IPS-18c (cell line): ENCODE results near the gene MRPL39.

Experiments used
- H3K4me3 ChIP-seq: 2 replicates; pipeline ENCODE4 v1.7.0; 2013; ENCODE audit warnings: low read depth, mild to moderate bottlenecking, low read length, moderate library complexity; ENCODE audit not compliant: insufficient read depth
- H3K9me3 ChIP-seq: one replicate; pipeline ENCODE4 v1.6.1; 2013; ENCODE audit warnings: mild to moderate bottlenecking, low read length, moderate library complexity; ENCODE audit not compliant: control insufficient read depth, insufficient read depth

MRPL39 gene

GRCh38 chr21:25607151-25608043 is at the start of gene MRPL39:
Gene MRPL39, minus strand, starts transcription at chr21:25607481. Its CDS starts 6 bp downstream, at chr21:25607475.
- Histone ChIP-seq H3K9me3 (no peaks in the 10 kb centered on the region), H3K4me3 (peak within 1 kb of the TSS; percentile 88)

- Histone ChIP-seq H3K9me3 (no peaks in the 10 kb centered on the region), H3K4me3 (no peak overlapping the region)
Observed at GRCh38 chr21:25656412-25656811, 49.1 kb upstream of the MRPL39 start.

GRCh38 chr21:25649146-25649545 is 41.9 kb upstream of the MRPL39 start:
- Histone ChIP-seq H3K4me3 (no peak overlapping the region), H3K9me3 (no peaks in the 10 kb centered on the region)

- Histone ChIP-seq H3K9me3 (no peaks in the 10 kb centered on the region), H3K4me3 (no peak overlapping the region)
Observed at GRCh38 chr21:25647647-25648046, 40.4 kb upstream of the MRPL39 start.

DNA sequence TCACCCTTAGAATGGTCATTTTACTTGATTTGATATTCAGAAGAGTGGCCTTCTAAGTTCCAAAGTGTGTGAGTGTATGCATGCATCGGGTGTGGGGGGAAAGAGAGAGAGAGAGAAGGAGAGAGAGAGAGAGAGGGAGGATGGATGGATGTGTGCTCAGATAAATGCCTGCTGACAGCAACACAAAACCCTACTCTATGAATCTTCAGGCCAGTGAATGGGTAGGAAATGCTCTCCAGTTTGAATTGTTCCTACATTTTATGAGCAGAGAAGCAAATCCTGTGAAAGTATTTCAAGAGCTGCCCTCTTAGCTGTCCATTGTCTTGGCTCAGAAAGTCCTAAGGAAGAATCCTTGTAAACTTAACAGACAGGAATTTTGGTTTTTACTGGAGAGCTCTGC is 39.2 kb upstream of the MRPL39 start:
- Histone ChIP-seq H3K9me3 (no peaks in the 10 kb centered on the region), H3K4me3 (no peak overlapping the region)

- Histone ChIP-seq H3K9me3 (no peaks in the 10 kb centered on the region), H3K4me3 (no peak overlapping the region)
Observed at GRCh38 chr21:25643486-25643885, 36.2 kb upstream of the MRPL39 start.

- Histone ChIP-seq H3K9me3 (no peaks in the 10 kb centered on the region), H3K4me3 (no peak overlapping the region; the same call in 1 of the 2 replicates)
Observed at GRCh38 chr21:25640943-25641292, 33.6 kb upstream of the MRPL39 start.

GRCh38 chr21:25640202-25640942 is 33.1 kb upstream of the MRPL39 start:
- peak overlapping the region; percentile 68 for H3K4me3 ChIP-seq
- no peaks in the 10 kb centered on the region for H3K9me3 ChIP-seq

DNA sequence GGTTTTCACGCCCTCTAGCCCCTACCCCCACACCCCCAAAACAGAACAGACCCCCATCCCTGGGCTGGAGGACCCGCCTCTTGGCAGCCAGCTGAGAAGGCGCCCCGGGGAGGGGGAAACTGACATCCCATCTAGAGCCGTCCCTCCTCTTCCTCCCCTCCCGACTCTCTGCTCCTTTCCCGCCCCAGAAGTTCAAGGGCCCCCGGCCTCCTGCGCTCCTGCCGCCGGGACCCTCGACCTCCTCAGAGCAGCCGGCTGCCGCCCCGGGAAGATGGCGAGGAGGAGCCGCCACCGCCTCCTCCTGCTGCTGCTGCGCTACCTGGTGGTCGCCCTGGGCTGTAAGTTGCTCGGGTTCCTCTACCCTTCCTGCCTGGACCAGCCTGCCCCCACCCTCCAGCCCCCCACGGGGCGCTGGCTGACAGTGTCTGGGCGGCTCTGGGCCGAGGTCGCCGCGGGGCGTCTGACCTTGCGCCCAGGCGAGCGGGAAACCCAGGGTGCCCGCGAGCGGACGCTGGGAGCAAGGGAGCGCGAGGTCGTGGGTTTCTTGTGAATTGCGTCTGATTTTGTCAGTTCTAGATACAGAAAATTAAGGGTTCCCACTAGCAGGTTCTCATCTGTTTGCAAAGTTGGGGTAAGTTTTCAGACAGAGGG is 32.4 kb upstream of the MRPL39 start:
- Histone ChIP-seq H3K9me3 (no peaks in the 10 kb centered on the region), H3K4me3 (peak overlapping the region; percentile 68)

DNA sequence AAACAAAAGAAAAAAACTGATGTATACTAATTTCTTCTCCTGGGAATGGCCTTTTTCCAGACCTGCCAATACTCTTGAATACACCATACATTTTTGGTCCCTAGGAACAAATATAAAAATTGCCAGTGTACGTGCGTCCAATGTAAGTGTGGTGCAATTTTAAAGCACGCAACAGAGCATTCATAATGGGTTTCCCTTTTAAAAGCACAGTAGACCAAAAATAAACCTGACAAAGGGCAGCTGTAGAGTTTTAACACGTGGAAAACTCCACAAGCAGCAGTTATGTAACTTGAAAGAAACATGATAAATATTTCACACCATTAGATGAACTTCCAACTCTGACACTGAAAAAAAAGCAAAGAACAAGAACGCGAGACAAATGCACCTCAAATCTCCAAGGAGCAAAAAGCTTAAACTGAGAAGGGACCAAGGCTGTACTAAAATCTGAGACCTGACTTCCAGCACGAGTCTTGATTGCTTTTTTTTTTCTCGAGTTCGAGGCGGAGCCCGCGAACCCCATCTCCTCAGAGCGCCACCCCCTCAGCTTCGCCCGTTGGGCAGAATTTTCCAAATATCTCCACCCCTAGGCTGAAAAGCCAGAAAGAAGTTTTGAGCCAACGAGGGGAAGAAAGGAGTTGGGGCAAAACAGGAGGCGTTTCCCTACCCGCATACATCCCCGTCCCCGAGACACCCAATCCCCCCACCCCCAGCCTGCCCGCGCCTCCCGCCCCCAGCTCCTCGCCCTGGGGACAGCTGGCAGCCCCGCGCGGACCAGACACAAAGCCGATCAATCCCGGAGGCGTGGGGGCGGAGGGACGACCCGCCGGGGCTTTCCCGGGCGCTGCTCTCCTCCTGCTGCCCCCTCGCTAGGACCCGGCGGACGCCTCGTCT is 31.6 kb upstream of the MRPL39 start, which contains the start of gene JAM2:
JAM2 (plus strand) TSS at position 599 of the 891 bp plus-strand sequence. CDS start 564 bp downstream, outside the sequence.
- peak within 1 kb of the TSS; percentile 68 for H3K4me3 ChIP-seq

DNA sequence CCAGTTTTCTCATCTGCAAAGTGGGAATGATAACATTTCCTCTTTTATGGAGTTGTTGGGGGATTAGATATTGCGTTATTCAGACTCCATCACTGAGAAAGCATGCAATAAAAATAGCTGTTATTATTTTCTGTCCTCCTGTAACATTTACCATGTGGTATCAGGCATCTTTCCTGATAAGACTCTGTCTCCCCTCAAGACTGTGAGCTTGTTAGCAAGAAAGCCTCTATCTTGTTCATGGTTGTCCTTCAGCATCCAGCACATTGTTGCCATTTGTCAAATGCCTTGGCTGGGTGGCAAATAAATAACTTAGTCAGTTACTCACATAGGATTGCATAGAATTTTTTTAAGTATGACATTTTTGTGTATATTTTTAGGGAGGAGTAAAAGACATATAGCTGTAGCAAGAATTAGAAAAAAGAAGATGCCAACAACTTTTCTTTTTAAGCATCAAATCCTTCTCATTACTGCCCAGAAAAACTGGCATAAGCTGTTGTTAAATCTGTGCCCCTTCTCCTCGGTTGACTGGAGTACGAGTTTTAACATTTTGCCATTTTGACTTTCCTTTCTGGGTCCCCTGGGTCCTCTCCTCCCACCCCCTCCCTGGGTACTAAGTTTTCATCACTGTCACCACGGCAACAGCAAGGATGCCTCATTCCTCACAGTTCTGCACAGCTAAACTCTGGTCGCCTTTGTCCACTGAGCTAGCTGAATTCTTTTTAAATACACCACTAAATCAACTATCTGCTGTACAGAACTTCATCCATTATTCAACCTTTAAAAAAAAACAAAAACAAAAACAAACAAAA is 30.8 kb upstream of the MRPL39 start:
- Histone ChIP-seq H3K4me3 (no peak overlapping the region), H3K9me3 (no peaks in the 10 kb centered on the region)

More for the DNA sequence above, 31.6 kb upstream of the MRPL39 start, which contains the start of gene JAM2:
- no peaks in the 10 kb centered on the region for H3K9me3 ChIP-seq

DNA sequence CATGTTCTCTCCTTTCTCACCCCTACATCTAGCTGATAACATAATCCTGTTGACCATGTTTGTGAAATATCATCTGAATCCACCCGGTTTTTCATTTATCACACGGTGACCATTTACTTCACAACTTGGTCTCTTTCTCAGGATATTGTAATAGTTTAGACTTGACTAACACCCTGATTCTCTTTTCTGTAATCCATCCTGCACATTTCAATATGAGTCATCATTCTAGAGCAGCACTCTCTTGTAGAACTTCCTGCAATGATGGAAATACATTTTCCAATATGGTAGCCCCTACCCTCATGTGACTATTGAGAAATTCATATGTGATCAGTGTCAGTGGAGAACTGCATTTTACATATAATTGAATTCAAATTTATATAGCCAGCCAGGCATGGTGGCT is 29.4 kb upstream of the MRPL39 start:
- H3K9me3 ChIP-seq = no peaks in the 10 kb centered on the region
- H3K4me3 ChIP-seq = no peak overlapping the region

DNA sequence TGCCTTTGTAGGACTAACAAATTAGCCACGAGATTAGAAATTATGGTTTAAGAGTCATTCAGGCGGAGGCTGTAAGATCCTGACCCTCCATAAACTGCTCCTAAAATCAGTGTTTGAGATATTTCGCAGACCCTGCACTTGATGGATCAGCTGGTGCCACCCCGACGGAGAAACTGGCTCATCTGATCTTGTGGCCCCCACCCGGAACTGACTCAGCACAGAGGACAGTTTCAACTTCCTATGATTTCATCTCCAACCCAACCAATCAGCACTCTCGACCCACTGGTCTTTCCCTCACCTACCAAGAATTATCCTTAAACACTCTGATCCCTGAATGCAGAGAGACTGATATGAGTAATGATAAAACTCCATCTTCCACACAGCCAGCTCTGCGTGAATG is 28.0 kb upstream of the MRPL39 start:
- Histone ChIP-seq H3K9me3 (no peaks in the 10 kb centered on the region), H3K4me3 (no peak overlapping the region)

DNA sequence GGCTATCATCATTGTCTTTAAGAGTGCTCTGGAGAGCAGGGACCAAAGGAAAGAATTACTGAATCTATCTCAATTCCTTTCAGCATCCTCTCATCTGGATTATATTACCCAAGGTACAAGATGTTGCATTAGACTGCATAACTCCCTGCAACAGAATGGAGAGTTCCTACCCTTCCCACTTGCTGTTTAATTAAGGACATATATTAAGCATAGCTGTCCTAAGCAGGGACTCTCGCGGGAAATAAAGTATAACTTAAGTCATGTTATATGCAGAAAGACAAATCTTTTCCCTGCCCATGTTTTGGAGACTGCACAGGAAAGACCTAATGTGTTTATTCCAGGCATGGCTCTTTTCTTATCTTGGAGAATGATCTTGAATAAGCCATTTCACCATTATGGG is 25.0 kb upstream of the MRPL39 start:
- Histone ChIP-seq H3K9me3 (no peaks in the 10 kb centered on the region), H3K4me3 (no peak overlapping the region)

DNA sequence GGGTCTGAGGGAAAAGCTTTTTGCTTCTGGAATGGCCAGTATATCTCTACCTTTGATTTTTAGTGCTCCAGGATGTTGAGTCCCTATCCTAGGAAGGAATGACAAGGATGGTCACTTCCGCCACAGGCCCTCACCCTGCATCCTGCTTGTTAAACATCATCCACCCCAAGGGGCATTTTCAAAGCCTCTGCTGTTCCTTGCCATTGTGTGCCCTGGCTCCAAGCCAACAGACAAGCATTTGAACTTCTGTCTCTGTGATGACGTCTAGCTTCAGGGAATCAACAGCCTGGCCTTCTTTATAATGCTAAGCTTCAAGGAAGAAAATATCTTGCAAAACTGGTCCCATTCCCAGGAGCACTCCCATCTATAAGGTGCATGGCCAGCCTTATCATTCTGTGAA is 19.5 kb upstream of the MRPL39 start:
- Histone ChIP-seq H3K4me3 (no peak overlapping the region), H3K9me3 (no peaks in the 10 kb centered on the region)
